Endothelial cell (in vitro differentiated cells): Measurements from ENCODE around the gene CUL1. TPM values are rescaled to one million over a fixed set of nuclear protein-coding genes. Genes with fewer than 3 reads are reported as not detected.

ENCODE experiments used
- DNase-seq: peaks from one replicate; pipeline ENCODE4 v3.0.0; 2021; ENCODE audit warnings: low spot score
- H3K27ac Mint-ChIP-seq: one replicate; pipeline ENCODE4 v1.8.0; 2021; ENCODE audit warnings: mixed read lengths, inconsistent platforms; ENCODE audit not compliant: unreplicated experiment
- H3K27me3 Mint-ChIP-seq: one replicate; pipeline ENCODE4 v1.8.0; 2021; ENCODE audit warnings: mild to moderate bottlenecking, moderate library complexity, mixed read lengths, inconsistent platforms; ENCODE audit not compliant: unreplicated experiment
- H3K36me3 Mint-ChIP-seq: one replicate; pipeline ENCODE4 v1.8.0; 2021; ENCODE audit warnings: mild to moderate bottlenecking, low read depth, mixed read lengths, inconsistent platforms; ENCODE audit not compliant: unreplicated experiment
- H3K4me1 Mint-ChIP-seq: one replicate; pipeline ENCODE4 v1.8.0; 2021; ENCODE audit warnings: mild to moderate bottlenecking, mixed read lengths, inconsistent platforms; ENCODE audit not compliant: unreplicated experiment
- H3K4me3 Mint-ChIP-seq: one replicate; pipeline ENCODE4 v1.8.0; 2021; ENCODE audit warnings: mild to moderate bottlenecking, mixed read lengths, inconsistent platforms; ENCODE audit not compliant: unreplicated experiment
- H3K9me3 Mint-ChIP-seq: one replicate; pipeline ENCODE4 v1.8.0; 2021; ENCODE audit warnings: mixed read lengths, inconsistent platforms; ENCODE audit not compliant: unreplicated experiment
- total RNA-seq: library from RNA; stranded (reverse); fragmentation: NEBNext Ultra II Directional; extraction: Animal tissue kit (Norgen Biotek cat#: 25700); gene quantifications from one replicate; pipeline ENCODE4 v1.2.1, GENCODE V29; 2021; ENCODE audit not compliant: unreplicated experiment
- TF ChIP-seq, protein P1 (sequence below): fragments of 200-600 bp; sonication (generic); IDR thresholded peaks from one replicate; pipeline ENCODE4 v1.5.0; 2021; ENCODE audit warnings: antibody characterized with exemption; ENCODE audit not compliant: unreplicated experiment

The CUL1 gene
- total RNA-seq, 1 donor from 2014 or later = 54.5 TPM

GRCh38 chr7:148813890-148814289 is 115.2 kb downstream of the CUL1 start:
- H3K27me3 Mint-ChIP-seq = peaks cover 6% of the 10 kb centered on the region
- peaks cover 15% of the 10 kb centered on the region for H3K4me1 Mint-ChIP-seq
- no peak for DNase-seq
- peaks cover 21% of the 10 kb centered on the region for H3K36me3 Mint-ChIP-seq
- no peak overlapping the region for H3K27ac Mint-ChIP-seq
- TF ChIP-seq, protein P1, sequence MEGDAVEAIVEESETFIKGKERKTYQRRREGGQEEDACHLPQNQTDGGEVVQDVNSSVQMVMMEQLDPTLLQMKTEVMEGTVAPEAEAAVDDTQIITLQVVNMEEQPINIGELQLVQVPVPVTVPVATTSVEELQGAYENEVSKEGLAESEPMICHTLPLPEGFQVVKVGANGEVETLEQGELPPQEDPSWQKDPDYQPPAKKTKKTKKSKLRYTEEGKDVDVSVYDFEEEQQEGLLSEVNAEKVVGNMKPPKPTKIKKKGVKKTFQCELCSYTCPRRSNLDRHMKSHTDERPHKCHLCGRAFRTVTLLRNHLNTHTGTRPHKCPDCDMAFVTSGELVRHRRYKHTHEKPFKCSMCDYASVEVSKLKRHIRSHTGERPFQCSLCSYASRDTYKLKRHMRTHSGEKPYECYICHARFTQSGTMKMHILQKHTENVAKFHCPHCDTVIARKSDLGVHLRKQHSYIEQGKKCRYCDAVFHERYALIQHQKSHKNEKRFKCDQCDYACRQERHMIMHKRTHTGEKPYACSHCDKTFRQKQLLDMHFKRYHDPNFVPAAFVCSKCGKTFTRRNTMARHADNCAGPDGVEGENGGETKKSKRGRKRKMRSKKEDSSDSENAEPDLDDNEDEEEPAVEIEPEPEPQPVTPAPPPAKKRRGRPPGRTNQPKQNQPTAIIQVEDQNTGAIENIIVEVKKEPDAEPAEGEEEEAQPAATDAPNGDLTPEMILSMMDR = no peak
- no peaks in the 10 kb centered on the region for H3K9me3 Mint-ChIP-seq
- no peak overlapping the region for H3K4me3 Mint-ChIP-seq

DNA sequence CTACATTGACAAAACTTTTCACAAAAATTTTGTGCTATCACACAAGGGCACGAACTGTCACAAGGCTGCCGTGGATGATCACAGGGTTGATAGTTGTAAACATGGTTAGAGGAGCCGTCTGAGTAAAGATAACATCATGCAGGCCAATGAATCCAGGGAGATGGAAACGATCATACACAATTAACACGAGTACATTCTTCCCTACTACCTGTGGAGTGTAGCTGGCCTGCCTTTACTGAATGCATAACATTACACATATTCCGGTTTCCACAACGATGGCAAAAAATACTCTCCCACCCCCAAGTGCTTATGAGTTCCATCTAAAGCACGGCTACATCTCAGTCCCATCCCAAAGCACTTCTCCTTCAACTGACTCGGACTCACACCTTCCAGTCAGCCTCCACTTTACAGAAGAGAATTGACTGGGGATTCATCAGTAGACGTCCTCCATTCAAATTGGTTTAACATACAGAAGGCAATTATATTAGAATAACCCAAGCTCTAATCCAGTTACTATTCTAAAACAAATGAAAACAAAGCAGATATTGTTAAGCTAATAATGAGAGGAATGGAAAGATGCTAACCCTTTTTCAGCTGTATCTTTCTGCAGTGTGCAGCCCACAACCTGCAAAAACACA is 116.3 kb downstream of the CUL1 start:
- no peak for DNase-seq
- Mint-ChIP-seq H3K4me1 (peaks cover 15% of the 10 kb centered on the region), H3K9me3 (no peaks in the 10 kb centered on the region), H3K27ac (no peak overlapping the region), H3K4me3 (no peak overlapping the region), H3K27me3 (peaks cover 6% of the 10 kb centered on the region), H3K36me3 (peaks cover 12% of the 10 kb centered on the region)
- TF ChIP-seq, protein P1 = no peak

GRCh38 chr7:148815612-148816011 is 116.9 kb downstream of the CUL1 start:
- H3K27ac Mint-ChIP-seq = no peak overlapping the region
- peaks cover 10% of the 10 kb centered on the region for H3K36me3 Mint-ChIP-seq
- H3K4me3 Mint-ChIP-seq = no peak overlapping the region
- no peaks in the 10 kb centered on the region for H3K9me3 Mint-ChIP-seq
- H3K27me3 Mint-ChIP-seq = peaks cover 6% of the 10 kb centered on the region
- no peak for DNase-seq
- H3K4me1 Mint-ChIP-seq = peaks cover 15% of the 10 kb centered on the region
- TF ChIP-seq, protein P1 = no peak

- peaks cover 15% of the 10 kb centered on the region for H3K4me1 Mint-ChIP-seq
- no peak overlapping the region for H3K27ac Mint-ChIP-seq
- peaks cover 4% of the 10 kb centered on the region for H3K27me3 Mint-ChIP-seq
- no peaks in the 10 kb centered on the region for H3K9me3 Mint-ChIP-seq
- no peak overlapping the region for H3K4me3 Mint-ChIP-seq
- TF ChIP-seq, protein P1 = no peak
- DNase-seq = no peak
- peaks cover 4% of the 10 kb centered on the region for H3K36me3 Mint-ChIP-seq
Observed at GRCh38 chr7:148819697-148820360, 121.1 kb downstream of the CUL1 start.

- Mint-ChIP-seq H3K4me3 (no peak overlapping the region), H3K36me3 (peaks cover 4% of the 10 kb centered on the region), H3K9me3 (no peaks in the 10 kb centered on the region), H3K27ac (no peak overlapping the region), H3K4me1 (peaks cover 15% of the 10 kb centered on the region), H3K27me3 (peaks cover 4% of the 10 kb centered on the region)
- DNase-seq = no peak
- TF ChIP-seq, protein P1 = no peak
Observed at GRCh38 chr7:148821422-148821821, 122.7 kb downstream of the CUL1 start.
